Measurements from ENCODE around the gene TGFBR2.
A peak's percentile ranks its signal among the peaks of the same experiment; 100 is the strongest.

The TGFBR2 gene

DNA sequence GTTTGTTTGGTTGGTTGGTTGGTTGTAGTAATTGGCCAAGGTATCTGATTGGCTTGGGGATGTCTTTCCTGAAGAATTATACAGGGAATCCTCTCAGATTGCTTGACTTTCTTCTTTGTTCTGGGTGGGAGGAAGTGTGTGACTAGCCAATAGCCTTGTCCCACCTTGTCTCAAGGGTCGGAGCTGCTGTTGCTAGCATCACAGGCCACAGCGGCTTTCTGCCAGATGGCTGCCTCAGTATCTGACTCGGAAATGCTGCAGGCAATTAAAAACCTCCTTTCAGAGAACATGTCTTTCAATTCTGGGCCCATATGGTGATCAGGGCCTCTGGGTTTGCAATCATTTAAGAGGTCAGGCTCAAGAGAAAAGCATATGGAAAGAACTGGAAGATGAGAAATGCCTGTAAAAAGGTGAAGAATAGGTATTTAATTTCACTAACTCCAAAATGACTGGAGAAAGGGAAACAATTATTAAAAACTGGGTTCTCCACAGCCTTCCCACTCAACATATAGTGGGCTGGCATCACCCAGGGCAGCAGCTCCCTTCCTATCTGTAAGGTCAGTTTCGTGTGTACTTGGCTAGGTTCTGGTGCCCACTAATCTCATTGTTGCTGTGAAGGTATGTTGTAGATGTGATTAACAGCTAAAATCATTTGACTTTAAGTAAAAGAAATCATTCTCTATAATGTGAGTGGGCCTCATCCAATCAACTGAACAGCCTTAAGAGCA is 32.4 kb downstream of the TGFBR2 start:
- no peak for DNase-seq

DNA sequence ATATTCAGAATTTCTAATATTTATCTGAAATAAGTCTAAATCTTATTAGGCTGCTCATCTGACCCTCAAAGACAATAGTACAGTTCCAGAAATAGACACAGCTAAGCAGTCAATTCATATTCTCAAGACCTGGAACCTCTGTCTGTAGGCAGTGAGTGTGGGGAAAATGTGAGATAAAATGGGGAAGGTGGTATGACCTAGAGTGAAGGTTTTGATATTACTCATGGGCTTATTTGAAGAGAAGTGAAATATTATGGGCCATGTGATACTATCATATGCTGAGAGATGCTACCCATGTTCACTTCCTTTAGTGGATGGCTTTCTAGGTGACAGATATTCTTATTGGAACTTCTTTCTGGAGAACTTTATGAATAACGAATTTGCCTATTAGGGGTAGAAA is 33.5 kb downstream of the TGFBR2 start:
- no peak for DNase-seq

- no peak for DNase-seq
Measured at GRCh38 chr3:30640851-30641250, 34.5 kb downstream of the TGFBR2 start.

GRCh38 chr3:30641416-30642251 is 35.2 kb downstream of the TGFBR2 start:
- no peak for DNase-seq

GRCh38 chr3:30642849-30643361 is 36.5 kb downstream of the TGFBR2 start:
- DNase-seq = no peak

DNA sequence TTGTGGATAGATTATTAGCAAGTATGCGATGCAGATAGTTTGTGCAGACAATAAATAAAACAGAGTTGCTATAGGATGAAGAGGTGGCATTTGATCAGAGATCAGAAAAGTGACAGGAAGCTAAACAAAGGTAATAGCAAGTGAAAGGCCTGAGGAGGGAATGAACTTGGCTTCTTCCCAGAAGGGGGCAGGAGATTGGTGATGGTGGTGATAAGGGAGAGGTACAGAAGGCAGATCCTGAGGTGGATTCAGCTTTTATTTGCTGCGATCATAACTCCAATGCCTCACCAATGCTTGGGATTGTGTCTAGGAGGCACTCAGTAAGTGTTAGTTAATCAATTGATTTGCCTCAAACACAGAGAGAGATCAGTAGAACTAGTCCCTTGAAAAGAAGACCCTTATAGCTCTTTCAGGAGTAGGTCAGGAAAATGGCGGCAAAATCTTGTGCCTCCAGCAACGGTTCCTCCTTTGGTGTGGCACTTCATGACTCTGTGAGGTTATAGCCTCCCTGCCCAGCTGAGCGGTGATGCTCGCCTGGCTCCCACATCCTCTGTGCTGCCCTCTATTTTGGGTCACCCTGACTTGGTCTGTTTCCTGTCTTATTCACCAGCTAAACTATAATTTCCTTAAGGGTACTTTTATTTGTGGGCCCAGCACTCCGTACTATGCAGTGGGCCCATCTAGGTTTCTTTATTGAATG is 37.5 kb downstream of the TGFBR2 start:
- DNase-seq = peak; percentile 55

DNA sequence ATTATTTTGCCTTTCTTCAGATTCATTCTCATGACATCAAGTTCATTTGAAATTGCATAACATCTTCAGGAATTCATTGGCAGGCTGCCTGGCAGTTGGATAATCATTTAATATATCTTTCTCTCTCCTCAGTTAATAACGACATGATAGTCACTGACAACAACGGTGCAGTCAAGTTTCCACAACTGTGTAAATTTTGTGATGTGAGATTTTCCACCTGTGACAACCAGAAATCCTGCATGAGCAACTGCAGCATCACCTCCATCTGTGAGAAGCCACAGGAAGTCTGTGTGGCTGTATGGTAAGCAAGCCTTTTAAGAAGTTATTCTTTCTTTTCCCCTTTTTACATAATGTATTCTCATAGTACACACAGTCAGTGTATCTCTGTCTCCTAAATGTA is 38.2 kb downstream of the TGFBR2 start:
- peak; percentile 32 for DNase-seq

- no peak for DNase-seq
Measured at GRCh38 chr3:30645077-30645476, 38.7 kb downstream of the TGFBR2 start.

- DNase-seq = no peak
Measured at GRCh38 chr3:30646181-30646876, 39.9 kb downstream of the TGFBR2 start.

GRCh38 chr3:30646961-30647752 is 40.8 kb downstream of the TGFBR2 start:
- no peak for DNase-seq

GRCh38 chr3:30648670-30649357 is 42.4 kb downstream of the TGFBR2 start:
- DNase-seq = no peak

DNA sequence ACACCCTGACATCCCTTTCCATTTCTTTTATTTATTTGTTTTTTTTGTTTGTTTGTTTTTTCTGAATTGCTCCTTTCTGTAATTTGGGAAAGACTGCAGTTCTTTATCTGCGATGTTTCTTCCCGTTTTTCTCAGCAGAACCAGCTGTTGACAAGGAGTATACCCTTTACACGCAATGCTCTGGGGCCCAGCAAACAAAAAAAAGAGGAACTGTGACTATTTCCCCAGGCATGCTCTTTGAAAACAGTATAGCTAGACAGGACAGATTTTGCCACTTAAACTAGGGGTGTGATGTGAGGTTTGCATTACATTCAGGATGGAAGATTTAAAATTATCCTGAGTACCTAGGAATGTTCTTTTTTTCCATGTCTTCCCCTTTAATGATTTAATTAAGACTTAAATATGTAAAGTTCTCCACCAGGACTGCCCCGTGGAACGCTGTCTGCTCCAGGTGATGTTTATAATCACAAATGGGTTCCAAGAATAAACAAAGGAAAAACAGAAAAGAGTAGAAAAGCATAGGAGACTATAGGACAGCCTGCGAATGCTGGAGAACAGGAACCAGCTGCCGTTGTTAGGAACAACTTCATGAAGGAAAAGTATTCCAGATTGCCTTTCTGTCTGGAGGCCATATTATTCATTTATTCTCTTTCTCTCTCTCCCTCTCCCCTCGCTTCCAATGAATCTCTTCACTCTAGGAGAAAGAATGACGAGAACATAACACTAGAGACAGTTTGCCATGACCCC is 43.3 kb downstream of the TGFBR2 start:
- no peak for DNase-seq

GRCh38 chr3:30650348-30650995 is 44.1 kb downstream of the TGFBR2 start:
- no peak for DNase-seq

DNA sequence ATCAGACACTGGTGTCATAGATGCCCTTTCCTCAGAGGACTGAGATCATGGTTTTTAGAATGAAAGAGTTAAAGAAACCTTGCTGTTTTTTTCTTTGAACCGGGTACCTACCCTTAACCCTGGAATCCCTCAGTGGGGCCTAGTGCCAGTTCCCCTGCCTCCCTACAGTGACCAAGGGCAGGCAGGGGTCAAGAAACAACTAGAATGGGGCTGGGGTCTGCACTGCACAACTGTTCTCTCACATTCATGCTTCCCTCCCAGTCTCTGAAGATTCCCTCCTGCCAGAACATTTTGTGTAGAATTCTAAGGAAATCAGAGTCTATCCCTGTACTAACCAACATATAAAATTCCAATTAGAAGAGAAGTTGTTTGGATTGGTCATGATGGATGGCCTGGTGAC is 47.9 kb downstream of the TGFBR2 start:
- DNase-seq = no peak

- no peak for DNase-seq
Measured at GRCh38 chr3:30655187-30655812, 48.9 kb downstream of the TGFBR2 start.

DNA sequence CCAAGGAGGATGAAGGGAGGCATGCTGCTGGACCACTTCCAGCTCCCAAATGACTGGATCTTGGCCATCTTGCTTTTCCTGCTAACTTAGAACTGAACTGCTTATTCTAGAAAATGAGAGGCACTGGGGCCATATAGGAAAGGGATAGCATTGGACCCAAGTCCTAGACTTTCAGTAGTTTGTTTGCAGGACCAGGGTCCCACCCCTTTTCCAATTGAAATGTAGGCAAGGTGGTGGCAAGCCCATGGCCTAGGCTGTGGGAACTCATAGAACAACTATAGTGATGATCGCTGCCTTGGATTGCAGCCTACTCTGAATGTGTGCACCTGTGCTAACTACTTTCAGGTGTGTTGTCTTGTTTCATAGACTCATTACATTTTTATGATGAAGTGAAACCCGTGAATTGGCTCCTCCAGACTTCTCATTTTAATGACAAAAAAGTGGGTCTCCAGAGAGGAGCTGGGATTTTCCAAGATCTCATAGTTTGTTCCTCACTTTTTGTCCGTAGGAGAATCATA is 50.3 kb downstream of the TGFBR2 start:
- DNase-seq = no peak

DNA sequence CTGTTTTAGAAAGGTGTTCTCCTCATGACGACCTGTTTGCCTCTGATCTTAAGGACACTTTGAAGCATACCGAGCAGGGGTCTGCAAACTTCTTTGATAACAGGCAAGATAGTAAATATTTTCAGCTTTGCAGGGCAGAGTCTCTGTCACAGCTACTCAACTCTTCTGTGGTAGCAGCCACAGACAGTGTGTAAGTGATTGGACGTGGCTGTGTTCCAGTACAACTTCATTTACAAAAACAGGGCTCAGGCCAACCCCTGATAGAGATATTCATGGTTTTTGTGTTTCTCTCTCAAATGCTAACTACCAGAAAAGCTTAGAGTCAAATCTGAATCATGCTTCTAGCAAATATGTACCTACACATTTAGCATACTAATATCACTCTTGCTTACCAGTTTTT is 51.5 kb downstream of the TGFBR2 start:
- no peak for DNase-seq

DNA sequence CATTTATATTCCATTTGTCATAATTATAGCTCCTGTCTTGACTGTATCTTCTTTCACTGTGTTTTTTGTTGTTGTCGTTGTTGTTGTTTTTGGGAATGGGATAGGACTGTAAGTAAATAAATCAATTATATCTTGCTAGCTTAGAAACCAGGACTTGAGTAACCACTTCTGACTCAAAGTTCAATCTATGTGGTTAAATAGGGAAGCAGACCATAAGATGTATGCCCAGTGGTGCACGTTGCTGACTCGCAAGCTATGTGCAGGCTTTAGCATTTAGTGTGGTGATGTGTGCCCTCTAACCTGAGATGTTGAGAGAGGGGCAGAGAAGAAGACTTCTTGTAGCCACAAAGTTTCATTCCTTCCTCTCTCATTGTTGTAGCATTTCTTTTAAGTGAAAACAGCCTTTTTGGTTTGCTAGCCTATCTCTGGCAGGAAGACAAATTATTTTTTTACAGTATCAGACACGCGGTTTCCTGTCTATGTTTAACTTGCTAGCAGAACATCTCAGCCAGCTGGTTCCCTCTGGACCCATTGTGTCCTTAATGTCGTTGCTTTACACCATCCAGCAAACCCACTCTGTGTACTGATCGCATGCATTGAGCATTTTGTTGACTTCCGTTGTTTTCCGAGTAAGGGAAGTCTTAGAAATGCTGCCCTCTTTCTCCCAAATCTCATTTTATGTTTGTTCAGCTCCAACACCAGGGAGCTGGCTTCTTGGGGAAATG is 52.1 kb downstream of the TGFBR2 start:
- DNase-seq = peak; percentile 26
